GM12892 (cell line): ENCODE data around the gene JCHAIN.

Experiments used
- POLR2A ChIP-seq: IDR thresholded peaks from 2 replicates; pipeline ENCODE4 v1.6.1; 2011; ENCODE audit warnings: low read depth, low read length, control low read depth
- POLR2AphosphoS5 ChIP-seq: IDR thresholded peaks from 2 replicates; pipeline ENCODE4 v1.6.1; 2011; ENCODE audit warnings: low read depth, low read length, control low read depth

GRCh38 chr4:70674731-70675130, 8.4 kb upstream of the JCHAIN start:
- no peak for TF ChIP-seq POLR2AphosphoS5
- no peak for TF ChIP-seq POLR2A
